Trophoblast cell (in vitro differentiated cells and primary cell): Measurements from ENCODE around the gene PAQR8.

Experiments used
- DNase-seq, 2 donors: peaks; one replicate each; pipeline ENCODE4 v3.0.0-alpha.2; 2016
- H2AFZ ChIP-seq: 2 replicates; pipeline ENCODE4 v1.6.1; 2013; ENCODE audit warnings: low read length, moderate library complexity, mild to moderate bottlenecking; ENCODE audit not compliant: insufficient read depth, poor library complexity
- H2AK5ac ChIP-seq: 2 replicates; pipeline ENCODE4 v1.6.1; 2013; ENCODE audit warnings: mild to moderate bottlenecking, low read length
- H2BK120ac ChIP-seq: 2 replicates; pipeline ENCODE4 v1.6.1; 2013; ENCODE audit warnings: low read length, mild to moderate bottlenecking, moderate library complexity; ENCODE audit not compliant: insufficient read depth, poor library complexity
- H2BK12ac ChIP-seq: 2 replicates; pipeline ENCODE4 v1.6.1; 2013; ENCODE audit warnings: mild to moderate bottlenecking, low read length, moderate library complexity
- H2BK5ac ChIP-seq: 2 replicates; pipeline ENCODE4 v1.6.1; 2013; ENCODE audit warnings: low read length, low read depth, moderate library complexity, mild to moderate bottlenecking; ENCODE audit not compliant: poor library complexity
- H3K14ac ChIP-seq: 2 replicates; pipeline ENCODE4 v1.6.1; 2013; ENCODE audit warnings: mild to moderate bottlenecking, low read length
- H3K18ac ChIP-seq: 2 replicates; pipeline ENCODE4 v1.6.1; 2013; ENCODE audit warnings: mild to moderate bottlenecking, low read length
- H3K23ac ChIP-seq: 2 replicates; pipeline ENCODE4 v1.6.1; 2013; ENCODE audit warnings: low read length
- H3K27ac ChIP-seq: 2 replicates; pipeline ENCODE4 v1.5.1; 2013; ENCODE audit warnings: low read depth, mild to moderate bottlenecking, inconsistent platforms, low read length, moderate library complexity
- H3K27me3 ChIP-seq: 2 replicates; pipeline ENCODE4 v1.6.1; 2013; ENCODE audit warnings: inconsistent platforms, mild to moderate bottlenecking, low read length, moderate library complexity; ENCODE audit not compliant: insufficient read depth
- H3K36me3 ChIP-seq, 2 experiments: 1 replicate in 1 of 2; 2 replicates in 1 of 2; pipeline ENCODE4 v1.6.1; 2013; ENCODE audit warnings: low read length in 2 of 2, mild to moderate bottlenecking in 2 of 2, moderate library complexity in 1 of 2; ENCODE audit not compliant: insufficient read depth in 2 of 2, control insufficient read depth in 1 of 2
- H3K4ac ChIP-seq: 2 replicates; pipeline ENCODE4 v1.6.1; 2013; ENCODE audit warnings: low read depth, mild to moderate bottlenecking, low read length, moderate library complexity
- H3K4me1 ChIP-seq, 2 experiments: 1 replicate in 1 of 2; 2 replicates in 1 of 2; pipeline ENCODE4 v1.6.1; 2013; ENCODE audit warnings: low read length in 2 of 2, mild to moderate bottlenecking in 2 of 2, moderate library complexity in 1 of 2; ENCODE audit not compliant: insufficient read depth in 2 of 2, control insufficient read depth in 1 of 2
- H3K4me2 ChIP-seq: 2 replicates; pipeline ENCODE4 v1.6.1; 2013; ENCODE audit warnings: inconsistent platforms, mild to moderate bottlenecking, low read length, moderate library complexity
- H3K4me3 ChIP-seq: 2 replicates; pipeline ENCODE4 v1.5.1; 2013; ENCODE audit warnings: mild to moderate bottlenecking, low read depth, low read length, inconsistent platforms
- H3K79me1 ChIP-seq: one replicate; pipeline ENCODE4 v1.6.1; 2013; ENCODE audit warnings: low read length
- H3K79me2 ChIP-seq: 2 replicates; pipeline ENCODE4 v1.6.1; 2013; ENCODE audit warnings: low read length, mild to moderate bottlenecking; ENCODE audit not compliant: control insufficient read depth, insufficient read depth, poor library complexity
- H3K9ac ChIP-seq: 2 replicates; pipeline ENCODE4 v1.6.1; 2013; ENCODE audit warnings: mild to moderate bottlenecking, low read length
- H3K9me3 ChIP-seq: 2 replicates; pipeline ENCODE4 v1.6.1; 2013; ENCODE audit warnings: low read depth, mild to moderate bottlenecking, control low read depth, inconsistent platforms, low read length; ENCODE audit not compliant: insufficient read depth
- H4K12ac ChIP-seq: 2 replicates; pipeline ENCODE4 v1.6.1; 2013; ENCODE audit warnings: low read depth, mild to moderate bottlenecking, low read length, moderate library complexity
- H4K8ac ChIP-seq: 2 replicates; pipeline ENCODE4 v1.6.1; 2013; ENCODE audit warnings: low read depth, mild to moderate bottlenecking, low read length, moderate library complexity
- H4K91ac ChIP-seq: one replicate; pipeline ENCODE4 v1.6.1; 2013; ENCODE audit warnings: low read depth, mild to moderate bottlenecking, low read length, moderate library complexity
- WGBS: extraction: QIAGEN DNeasy Blood & Tissue Kit; methylation state at CpG from one replicate; pipeline ENCODE4 v1.1.7; 2013; ENCODE audit warnings: missing lambda C conversion rate; ENCODE audit not compliant: insufficient read length, insufficient coverage; ENCODE audit errors: extremely low coverage; 5-methylcytosine and 5-hydroxymethylcytosine counted together

PAQR8 gene

GRCh38 chr6:52394251-52394666 lies 32.3 kb downstream of the PAQR8 start:
- no peak overlapping the region for H2AK5ac ChIP-seq
- no peak overlapping the region for H2BK120ac ChIP-seq
- no peak overlapping the region for H3K4me3 ChIP-seq
- H3K36me3 ChIP-seq, result peaks cover 5 to 7% of the 10 kb centered on the region in 2 experiments
- no peak overlapping the region for H4K91ac ChIP-seq
- no peak overlapping the region for H3K14ac ChIP-seq
- no peak overlapping the region for H3K4ac ChIP-seq
- H3K4me2 ChIP-seq, result no peak overlapping the region
- H3K79me2 ChIP-seq, result no peaks in the 10 kb centered on the region
- peaks cover 3 to 4% of the 10 kb centered on the region in 2 experiments for H3K4me1 ChIP-seq
- H3K18ac ChIP-seq, result no peak overlapping the region
- H3K9ac ChIP-seq, result no peak overlapping the region
- H3K23ac ChIP-seq, result no peak overlapping the region
- H2BK5ac ChIP-seq, result no peak overlapping the region
- no peak overlapping the region for H4K8ac ChIP-seq
- no peaks in the 10 kb centered on the region for H3K9me3 ChIP-seq
- no peak overlapping the region for H3K27ac ChIP-seq
- H3K27me3 ChIP-seq, result no peaks in the 10 kb centered on the region
- H2BK12ac ChIP-seq, result no peak overlapping the region
- WGBS, result no CpG with 5 or more reads among the region's 4 CpGs
- H3K79me1 ChIP-seq, result no peaks in the 10 kb centered on the region
- H2AFZ ChIP-seq, result no peak overlapping the region
- H4K12ac ChIP-seq, result no peak overlapping the region
- no peak for DNase-seq

- Histone ChIP-seq H3K36me3 (peaks cover 5 to 7% of the 10 kb centered on the region in 2 experiments), H4K91ac (no peak overlapping the region), H3K27me3 (no peaks in the 10 kb centered on the region), H2BK12ac (no peak overlapping the region), H3K4me2 (no peak overlapping the region), H2BK120ac (no peak overlapping the region), H3K14ac (no peak overlapping the region), H3K27ac (no peak overlapping the region), H3K79me1 (no peaks in the 10 kb centered on the region), H3K18ac (no peak overlapping the region), H3K9ac (no peak overlapping the region), H2BK5ac (no peak overlapping the region), H3K4ac (no peak overlapping the region), H3K9me3 (no peaks in the 10 kb centered on the region), H4K8ac (no peak overlapping the region), H3K4me3 (no peak overlapping the region), H3K4me1 (peaks cover 3 to 4% of the 10 kb centered on the region in 2 experiments), H2AFZ (no peak overlapping the region), H3K23ac (no peak overlapping the region), H2AK5ac (no peak overlapping the region), H4K12ac (no peak overlapping the region), H3K79me2 (no peaks in the 10 kb centered on the region)
- no CpG with 5 or more reads among the region's 2 CpGs for WGBS
- no peak for DNase-seq
Observed at GRCh38 chr6:52395969-52396368, 34.0 kb downstream of the PAQR8 start.

- Histone ChIP-seq H3K4me2 (no peak overlapping the region), H3K9me3 (no peaks in the 10 kb centered on the region), H2AFZ (no peak overlapping the region), H3K36me3 (peaks cover 16 to 23% of the 10 kb centered on the region in 2 experiments), H4K91ac (no peak overlapping the region), H3K4ac (no peak overlapping the region), H3K79me1 (no peaks in the 10 kb centered on the region), H4K8ac (no peak overlapping the region), H2BK120ac (no peak overlapping the region), H3K4me1 (peaks cover 3 to 4% of the 10 kb centered on the region in 2 experiments), H3K9ac (no peak overlapping the region), H3K4me3 (no peak overlapping the region), H3K27me3 (no peaks in the 10 kb centered on the region), H3K23ac (no peak overlapping the region), H2AK5ac (no peak overlapping the region), H3K18ac (no peak overlapping the region), H2BK12ac (no peak overlapping the region), H3K14ac (no peak overlapping the region), H3K79me2 (no peaks in the 10 kb centered on the region), H4K12ac (no peak overlapping the region), H3K27ac (no peak overlapping the region), H2BK5ac (no peak overlapping the region)
- WGBS, result 100% methylated on average over 1 of the region's 3 CpGs
- DNase-seq, result peak in 1 of 2 donors; percentile 78
Observed at GRCh38 chr6:52399511-52400312, 37.8 kb downstream of the PAQR8 start.

GRCh38 chr6:52400313-52401041 lies 38.5 kb downstream of the PAQR8 start:
- no peak for DNase-seq
- H2BK12ac ChIP-seq, result no peak overlapping the region
- H2BK5ac ChIP-seq, result no peak overlapping the region
- no peak overlapping the region for H3K27ac ChIP-seq
- H3K4me1 ChIP-seq, result peaks cover 3 to 4% of the 10 kb centered on the region in 2 experiments
- no peak overlapping the region for H4K91ac ChIP-seq
- peaks cover 20 to 31% of the 10 kb centered on the region in 2 experiments for H3K36me3 ChIP-seq
- H2BK120ac ChIP-seq, result no peak overlapping the region
- no peak overlapping the region for H4K12ac ChIP-seq
- H3K9me3 ChIP-seq, result no peaks in the 10 kb centered on the region
- no peak overlapping the region for H3K14ac ChIP-seq
- H3K18ac ChIP-seq, result no peak overlapping the region
- no peak overlapping the region for H3K4ac ChIP-seq
- no peaks in the 10 kb centered on the region for H3K79me1 ChIP-seq
- no peak overlapping the region for H3K4me2 ChIP-seq
- H3K79me2 ChIP-seq, result no peaks in the 10 kb centered on the region
- no CpG with 5 or more reads among the region's 2 CpGs for WGBS
- no peak overlapping the region for H3K9ac ChIP-seq
- no peak overlapping the region for H4K8ac ChIP-seq
- H2AFZ ChIP-seq, result no peak overlapping the region
- no peak overlapping the region for H2AK5ac ChIP-seq
- H3K23ac ChIP-seq, result no peak overlapping the region
- no peaks in the 10 kb centered on the region for H3K27me3 ChIP-seq
- H3K4me3 ChIP-seq, result no peak overlapping the region
